Uterus (tissue), 2 donors: ENCODE data around the gene PPP1R7.

ENCODE experiments used
- CTCF ChIP-seq, 4 experiments: fragments of 200-600 bp in 2 of 4; fragments of 450-650 bp in 2 of 4; sonication (generic) in 2 of 4; IDR thresholded peaks; one replicate each; pipeline ENCODE4 v1.5.1; 2016 to 2019; ENCODE audit warnings: antibody characterized with exemption in 4 of 4, mild to moderate bottlenecking in 2 of 4, moderate library complexity in 1 of 4
- POLR2A ChIP-seq, 2 donors: fragments of 450-650 bp; IDR thresholded peaks; one replicate each; pipeline ENCODE4 v1.6.1; 2016; ENCODE audit warnings: antibody characterized with exemption in 2 of 2, mild to moderate bottlenecking in 1 of 2, moderate library complexity in 1 of 2

GRCh38 chr2:241111440-241111805 lies 38.8 kb upstream of the PPP1R7 start:
- TF ChIP-seq CTCF (IDR thresholded peaks at IDR 0.05) (no peak), POLR2A (IDR thresholded peaks at IDR 0.05) (no peak)
